HUES6 (cell line): ENCODE measurements around the gene YIPF2.

Experiments used
- H3K27ac ChIP-seq: 2 replicates; pipeline ENCODE4 v1.7.0; 2013; ENCODE audit warnings: low read depth, mild to moderate bottlenecking, low read length, inconsistent platforms
- H3K27me3 ChIP-seq: 2 replicates; pipeline ENCODE4 v1.6.1; 2013; ENCODE audit warnings: low read length; ENCODE audit not compliant: control insufficient read depth, insufficient read depth
- H3K36me3 ChIP-seq: 2 replicates; pipeline ENCODE4 v1.6.1; 2013; ENCODE audit warnings: low read length; ENCODE audit not compliant: control insufficient read depth, insufficient read depth
- H3K4me1 ChIP-seq: 2 replicates; pipeline ENCODE4 v1.6.1; 2013; ENCODE audit warnings: low read length; ENCODE audit not compliant: control insufficient read depth, insufficient read depth
- H3K4me3 ChIP-seq: 2 replicates; pipeline ENCODE4 v1.5.1; 2013; ENCODE audit warnings: low read depth, low read length
- H3K9ac ChIP-seq: one replicate; pipeline ENCODE4 v1.6.1; 2013; ENCODE audit warnings: mild to moderate bottlenecking, low read length
- H3K9me3 ChIP-seq: 2 replicates; pipeline ENCODE4 v1.6.1; 2013; ENCODE audit warnings: low read depth, low read length; ENCODE audit not compliant: control insufficient read depth, insufficient read depth

The YIPF2 gene

DNA sequence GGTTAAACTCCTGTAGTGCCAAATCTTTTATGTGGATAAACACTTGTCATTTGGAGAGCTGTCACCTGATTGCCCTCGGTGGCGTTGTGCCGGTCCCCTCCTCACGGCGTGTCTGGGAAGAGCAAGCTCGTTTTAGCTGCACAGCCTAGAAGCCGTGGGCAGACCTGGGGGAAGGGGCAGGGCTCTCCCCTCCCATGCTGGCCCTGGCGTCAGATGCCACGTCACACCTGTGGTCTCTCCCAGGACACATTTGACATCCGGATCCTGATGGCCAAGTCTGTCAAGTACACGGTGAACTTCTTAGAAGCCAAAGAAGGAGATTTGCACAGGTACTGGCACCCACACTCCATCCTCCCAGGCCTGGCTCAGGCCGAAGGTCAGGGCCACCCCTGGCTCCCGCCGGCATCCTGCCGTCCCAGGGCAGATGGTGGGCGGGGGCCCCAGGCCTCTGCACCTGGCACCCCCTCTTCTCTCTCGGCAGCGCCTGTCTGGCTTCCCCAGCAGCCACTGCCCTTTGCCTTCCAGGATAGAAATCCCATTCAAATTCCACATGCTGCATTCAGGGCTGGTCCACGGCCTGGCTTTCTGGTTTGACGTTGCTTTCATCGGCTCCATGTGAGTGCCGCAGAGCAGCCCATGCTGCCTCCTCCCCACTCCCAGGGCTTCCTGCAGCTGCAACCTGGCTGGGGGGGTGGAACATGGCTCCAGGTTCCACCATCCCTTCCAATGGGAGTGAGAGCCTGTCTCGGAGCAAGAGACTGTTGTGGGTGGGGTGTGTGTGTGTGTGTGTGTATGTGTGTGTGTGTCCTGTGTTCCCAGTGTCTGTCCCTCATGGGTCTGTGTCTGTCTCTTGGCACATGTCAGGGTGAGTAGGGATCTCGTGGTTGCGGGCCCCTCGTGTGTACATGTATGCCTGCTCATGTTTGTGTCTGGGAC, 8.8 kb downstream of the YIPF2 start:
- H3K9me3 ChIP-seq: no peaks in the 10 kb centered on the region
- H3K36me3 ChIP-seq: peaks cover 86% of the 10 kb centered on the region
- no peak overlapping the region for H3K27ac ChIP-seq
- no peaks in the 10 kb centered on the region for H3K27me3 ChIP-seq
- no peaks in the 10 kb centered on the region for H3K4me1 ChIP-seq
- H3K4me3 ChIP-seq: no peak overlapping the region
- no peak overlapping the region for H3K9ac ChIP-seq

DNA sequence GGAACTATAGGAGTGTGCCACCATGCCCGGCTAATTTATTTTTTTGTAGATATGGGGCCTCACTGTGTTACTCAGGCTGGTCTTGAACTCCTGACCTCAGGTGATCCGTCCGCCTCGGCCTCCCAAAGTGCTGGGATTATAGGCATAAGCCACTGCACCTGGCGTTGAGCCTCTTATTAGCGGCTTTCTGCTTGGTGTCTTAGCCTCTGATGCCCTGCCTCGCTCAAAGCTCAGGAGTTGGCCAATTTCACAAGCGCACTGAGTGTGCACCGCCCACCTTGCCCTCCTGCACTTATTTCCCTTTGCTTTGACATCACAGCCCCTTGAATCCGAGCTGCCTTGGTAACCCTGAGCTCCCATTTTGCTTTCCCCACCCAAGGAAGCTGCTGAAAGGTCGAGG, 10.1 kb downstream of the YIPF2 start:
- Histone ChIP-seq H3K9me3 (no peaks in the 10 kb centered on the region), H3K27ac (no peak overlapping the region), H3K27me3 (no peaks in the 10 kb centered on the region), H3K4me3 (no peak overlapping the region), H3K9ac (no peak overlapping the region), H3K36me3 (peaks cover 84% of the 10 kb centered on the region), H3K4me1 (no peaks in the 10 kb centered on the region)

DNA sequence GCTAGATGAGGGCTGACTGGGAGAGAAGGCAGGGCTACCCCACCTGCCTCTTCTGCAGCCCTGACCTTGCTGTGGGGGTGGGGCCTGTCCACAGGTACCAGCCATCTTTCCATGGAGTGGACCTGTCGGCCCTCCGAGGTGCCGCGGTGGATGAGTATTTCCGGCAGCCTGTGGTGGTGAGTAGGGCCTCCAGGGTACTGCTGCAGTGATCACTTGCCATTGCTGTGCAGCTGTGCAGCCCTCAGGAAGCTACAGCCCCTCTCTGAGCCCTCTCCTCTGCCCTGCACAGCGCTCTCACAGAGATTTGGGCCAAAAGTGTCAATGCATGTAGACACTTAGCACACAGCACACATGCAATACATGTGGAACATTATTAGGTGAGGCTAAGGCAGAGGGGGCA, 11.8 kb downstream of the YIPF2 start:
- H3K27ac ChIP-seq: no peak overlapping the region
- H3K27me3 ChIP-seq: no peaks in the 10 kb centered on the region
- no peaks in the 10 kb centered on the region for H3K4me1 ChIP-seq
- no peaks in the 10 kb centered on the region for H3K9me3 ChIP-seq
- H3K36me3 ChIP-seq: peaks cover 85% of the 10 kb centered on the region
- no peak overlapping the region for H3K9ac ChIP-seq
- H3K4me3 ChIP-seq: no peak overlapping the region

DNA sequence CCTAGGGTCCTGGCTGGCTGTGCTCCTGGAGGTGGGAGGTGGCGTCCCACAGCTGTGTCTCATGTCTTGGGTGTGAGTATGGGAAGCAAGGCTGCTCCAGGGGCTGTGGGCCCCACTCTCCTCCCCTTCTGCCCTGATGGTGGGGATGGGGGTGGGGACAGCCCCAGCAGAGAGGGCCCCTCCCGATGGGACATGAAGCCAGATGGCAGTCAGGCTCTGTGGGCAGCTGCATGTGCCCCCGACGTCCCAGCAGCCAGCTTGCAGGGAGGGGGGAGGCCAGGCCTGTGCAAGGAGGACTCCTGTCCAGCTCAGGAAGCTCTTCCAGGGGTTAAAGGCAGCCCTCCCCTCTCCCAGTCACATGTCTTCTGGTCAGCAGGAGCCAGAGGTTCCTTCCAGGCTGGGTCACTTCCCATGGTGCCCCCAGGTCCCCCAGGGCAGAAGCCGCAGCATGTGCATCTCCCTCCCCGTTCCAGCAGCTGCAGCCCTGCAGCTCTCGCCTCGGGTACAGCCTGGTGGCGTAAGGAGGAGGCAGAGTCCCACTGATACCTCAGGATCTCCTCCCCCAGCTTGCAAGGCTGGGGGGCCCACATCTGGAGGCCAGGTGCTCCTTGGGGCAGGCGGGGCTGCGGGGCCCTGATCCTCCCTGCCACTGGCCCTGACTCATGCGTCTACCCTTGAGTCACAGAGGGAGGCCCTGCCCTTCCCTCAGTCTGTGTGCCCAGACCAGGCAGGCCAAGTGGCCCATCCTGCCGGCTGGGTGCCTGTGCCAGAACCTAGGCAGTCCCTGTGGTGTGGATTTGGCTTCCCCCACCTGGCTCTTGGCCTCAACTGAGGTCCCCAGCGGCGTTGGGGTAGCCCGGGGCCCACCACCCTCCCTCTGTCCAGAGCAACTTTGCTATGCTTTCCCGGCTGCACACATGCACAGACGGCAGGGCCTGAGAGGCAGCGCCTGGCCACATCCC, 13.0 kb downstream of the YIPF2 start:
- Histone ChIP-seq H3K4me1 (no peaks in the 10 kb centered on the region), H3K9ac (no peak overlapping the region), H3K27me3 (no peaks in the 10 kb centered on the region), H3K36me3 (peaks cover 78% of the 10 kb centered on the region), H3K4me3 (no peak overlapping the region), H3K27ac (no peak overlapping the region), H3K9me3 (no peaks in the 10 kb centered on the region)

DNA sequence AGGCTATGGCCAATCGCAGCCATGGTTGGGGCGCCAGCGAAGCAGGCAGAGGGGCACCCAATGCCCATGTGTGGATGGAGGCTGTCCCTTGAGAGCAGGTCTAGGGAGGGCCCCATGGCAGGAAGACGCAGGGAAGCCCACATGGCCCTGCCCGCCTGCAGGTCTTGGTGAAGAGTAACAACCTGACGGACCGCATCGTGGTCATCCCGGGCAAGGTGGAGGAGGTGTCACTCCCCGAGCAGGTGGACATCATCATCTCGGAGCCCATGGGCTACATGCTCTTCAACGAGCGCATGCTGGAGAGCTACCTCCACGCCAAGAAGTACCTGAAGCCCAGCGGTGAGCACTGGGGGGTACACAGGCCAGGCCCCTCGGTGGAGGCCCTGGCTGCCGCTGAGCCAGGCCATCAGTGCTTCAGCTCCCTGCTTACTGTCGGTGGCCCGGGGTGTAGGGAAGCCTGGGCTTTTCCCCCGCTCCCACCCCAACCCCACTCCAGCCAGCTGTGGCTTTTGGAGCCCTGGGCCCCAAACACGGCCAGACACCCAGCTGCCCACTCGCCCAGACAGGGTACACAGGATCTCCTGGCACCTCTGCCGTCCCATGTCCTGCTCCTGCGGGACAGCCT, 14.6 kb downstream of the YIPF2 start:
- H3K9ac ChIP-seq: no peak overlapping the region
- H3K27ac ChIP-seq: no peak overlapping the region
- no peaks in the 10 kb centered on the region for H3K27me3 ChIP-seq
- no peaks in the 10 kb centered on the region for H3K9me3 ChIP-seq
- H3K4me1 ChIP-seq: no peaks in the 10 kb centered on the region
- H3K4me3 ChIP-seq: no peak overlapping the region
- H3K36me3 ChIP-seq: peaks cover 76% of the 10 kb centered on the region

DNA sequence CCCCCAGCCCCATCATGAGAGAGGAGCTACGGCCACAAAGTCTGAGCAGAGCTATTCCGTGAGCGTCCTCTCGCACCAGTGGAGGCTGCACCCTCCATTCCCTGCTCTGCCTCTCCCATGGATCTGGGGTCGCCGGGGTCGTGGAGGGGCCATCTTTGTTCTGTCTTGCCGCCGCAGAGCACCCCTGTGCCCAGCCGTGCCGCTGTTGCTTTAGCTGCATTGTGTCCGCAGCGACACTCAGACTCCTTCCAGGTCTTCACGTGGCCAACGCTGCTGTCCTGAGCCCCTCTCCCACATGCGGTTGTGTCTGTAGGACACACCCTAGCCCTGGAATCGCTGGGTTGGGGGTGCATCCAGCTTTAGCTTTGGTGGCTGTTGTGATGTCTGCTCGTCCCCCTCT, 15.8 kb downstream of the YIPF2 start:
- Histone ChIP-seq H3K9ac (no peak overlapping the region), H3K4me1 (no peaks in the 10 kb centered on the region), H3K27me3 (no peaks in the 10 kb centered on the region), H3K4me3 (no peak overlapping the region), H3K27ac (no peak overlapping the region), H3K9me3 (no peaks in the 10 kb centered on the region), H3K36me3 (peaks cover 78% of the 10 kb centered on the region)

DNA sequence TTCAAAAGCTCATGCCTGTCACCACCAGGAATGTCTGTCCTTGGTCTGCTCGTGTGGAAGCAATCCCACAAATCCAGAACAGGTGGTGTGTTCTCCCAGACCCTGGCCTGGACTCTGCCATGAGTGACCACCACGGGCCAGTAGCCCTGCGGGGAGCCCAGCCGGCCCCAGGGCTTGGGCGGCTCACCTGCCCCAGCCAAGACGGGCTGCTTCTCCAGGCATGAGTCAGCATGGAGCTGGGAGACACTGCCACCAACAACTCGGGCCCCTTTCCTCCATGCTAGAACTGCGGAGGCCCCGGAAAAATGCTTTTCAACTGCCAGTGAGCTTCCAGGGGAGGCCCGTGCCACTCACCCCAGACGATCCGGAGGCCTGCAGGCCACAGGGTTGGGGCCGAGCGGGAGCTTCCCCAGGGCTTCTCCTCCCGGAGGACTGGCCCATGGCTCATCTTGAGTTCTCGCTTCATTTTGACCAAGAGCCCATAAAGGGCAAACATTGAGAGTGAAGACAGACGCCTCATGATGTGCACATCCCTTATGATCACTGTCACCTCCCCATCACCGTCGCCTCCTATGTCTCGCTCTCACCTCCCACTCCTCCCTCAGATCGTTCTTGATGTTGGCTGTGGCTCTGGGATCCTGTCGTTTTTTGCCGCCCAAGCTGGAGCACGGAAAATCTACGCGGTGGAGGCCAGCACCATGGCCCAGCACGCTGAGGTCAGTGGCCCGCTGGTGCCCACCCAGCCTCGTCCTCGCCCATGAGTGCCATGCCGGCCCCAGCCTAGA, 16.7 kb downstream of the YIPF2 start:
- no peaks in the 10 kb centered on the region for H3K9me3 ChIP-seq
- H3K36me3 ChIP-seq: peaks cover 84% of the 10 kb centered on the region
- H3K4me1 ChIP-seq: no peaks in the 10 kb centered on the region
- no peak overlapping the region; the same call in 1 of the 2 replicates for H3K27ac ChIP-seq
- peak overlapping the region; percentile 26 for H3K9ac ChIP-seq
- no peak overlapping the region for H3K4me3 ChIP-seq
- H3K27me3 ChIP-seq: no peaks in the 10 kb centered on the region

DNA sequence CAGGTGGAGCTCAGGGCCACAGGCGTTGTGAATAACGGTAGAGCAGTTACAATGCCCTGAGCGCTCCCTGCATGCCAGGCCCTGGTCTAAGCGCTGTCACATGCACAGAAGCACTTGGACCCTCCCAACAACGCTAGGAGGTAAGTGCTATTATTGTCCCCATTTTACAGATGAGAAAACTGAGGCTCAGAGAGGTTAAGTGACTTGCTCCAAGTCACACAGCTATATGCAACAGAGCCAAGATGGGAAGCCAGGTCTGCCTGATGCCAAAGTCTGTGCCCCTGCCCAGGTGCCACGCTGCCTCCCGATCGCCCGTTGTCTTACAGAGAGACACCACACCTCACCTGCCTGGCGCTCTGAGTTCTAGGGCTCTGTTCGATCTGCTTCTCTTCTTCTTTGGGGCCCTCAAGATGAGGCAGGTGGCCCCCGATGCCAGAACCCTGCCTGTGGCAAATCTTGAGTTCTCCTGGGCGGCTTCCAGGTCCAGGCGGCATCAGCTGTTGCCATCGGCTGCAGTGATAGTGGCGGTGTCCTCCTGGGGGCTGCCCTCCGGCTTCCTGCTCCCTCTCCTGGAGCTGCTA, 20.0 kb downstream of the YIPF2 start:
- Histone ChIP-seq H3K36me3 (peaks cover 60% of the 10 kb centered on the region), H3K9ac (no peak overlapping the region), H3K9me3 (no peaks in the 10 kb centered on the region), H3K4me3 (no peak overlapping the region), H3K27ac (no peak overlapping the region), H3K27me3 (no peaks in the 10 kb centered on the region), H3K4me1 (no peaks in the 10 kb centered on the region)

DNA sequence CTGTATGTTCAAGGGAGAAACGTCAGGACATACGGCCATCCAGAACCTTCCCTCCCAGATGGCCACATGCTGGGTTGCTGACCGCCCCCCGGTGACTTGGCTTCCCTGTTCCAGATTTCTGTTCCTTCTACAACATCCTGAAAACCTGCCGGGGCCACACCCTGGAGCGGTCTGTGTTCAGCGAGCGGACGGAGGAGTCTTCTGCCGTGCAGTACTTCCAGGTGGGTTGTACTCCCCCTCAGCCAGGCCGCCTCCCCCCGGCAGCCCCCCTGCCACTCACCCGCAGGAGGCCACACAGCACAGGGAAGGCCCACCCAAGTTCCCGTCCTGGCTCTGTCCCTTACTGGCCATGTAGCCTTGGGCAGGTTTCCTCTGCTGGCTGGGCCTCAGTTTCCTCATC, 20.5 kb downstream of the YIPF2 start:
- Histone ChIP-seq H3K36me3 (peaks cover 58% of the 10 kb centered on the region), H3K27ac (no peak overlapping the region)

DNA sequence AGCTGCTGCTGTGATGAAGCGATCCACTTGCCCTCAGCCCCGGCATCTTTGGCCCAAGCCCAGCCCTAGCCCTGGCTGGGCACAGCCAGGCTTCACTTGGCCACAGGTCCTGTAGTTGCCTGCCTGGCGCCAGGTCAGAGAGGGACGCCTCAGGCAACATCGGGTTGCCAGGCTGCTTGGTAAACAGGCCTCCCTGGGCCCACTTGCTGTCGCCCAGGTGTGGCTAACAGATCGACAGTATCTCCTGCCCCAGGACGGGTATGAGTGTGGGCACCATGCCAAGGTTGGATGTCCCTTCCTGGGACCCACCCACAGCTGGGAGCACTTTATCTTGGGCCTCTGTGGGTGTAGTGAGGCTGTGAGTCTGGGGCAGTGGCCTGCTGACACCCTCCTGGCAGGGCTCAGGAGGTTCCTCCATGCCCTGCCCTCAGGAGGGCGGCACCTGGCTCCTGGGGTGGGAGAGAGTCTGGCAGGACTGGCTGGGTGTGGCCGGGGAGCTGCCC, 29.2 kb downstream of the YIPF2 start:
- 0 out of 2 replicates have a peak, but pooled peaks cover 7% of the 10 kb centered on the region for H3K9me3 ChIP-seq
- H3K27ac ChIP-seq: no peak overlapping the region
- no peak overlapping the region for H3K9ac ChIP-seq
- 0 out of 2 replicates have a peak, but pooled peaks cover 2% of the 10 kb centered on the region for H3K36me3 ChIP-seq
- H3K4me3 ChIP-seq: no peak overlapping the region
- H3K27me3 ChIP-seq: no peaks in the 10 kb centered on the region
- peaks cover 28% of the 10 kb centered on the region for H3K4me1 ChIP-seq

More for the DNA sequence above, 20.5 kb downstream of the YIPF2 start:
- H3K4me3 ChIP-seq: no peak overlapping the region
- H3K9me3 ChIP-seq: 0 out of 2 replicates have a peak, but pooled peaks cover 2% of the 10 kb centered on the region
- H3K9ac ChIP-seq: no peak overlapping the region
- H3K4me1 ChIP-seq: no peaks in the 10 kb centered on the region
- H3K27me3 ChIP-seq: no peaks in the 10 kb centered on the region
